ENCODE measurements around the gene NEURL1. TPM values are rescaled to one million over a fixed set of nuclear protein-coding genes. Genes with fewer than 3 reads are reported as not detected.
A peak's percentile ranks its signal among the peaks of the same experiment; 100 is the strongest.

Gene NEURL1
- total RNA-seq, 1 donor, result 0.27 TPM

- H3K4me3 ChIP-seq (ENCODE audit: low read depth, low read length), result no peak overlapping the region
- no peak for DNase-seq (ENCODE audit: low read depth)
- TF ChIP-seq CTCF (IDR thresholded peaks at IDR 0.05; ENCODE audit: insufficient read depth, low read length), result no peak
Measured at GRCh38 chr10:103610083-103610472, 116.6 kb downstream of the NEURL1 start.

GRCh38 chr10:103610921-103611511 lies 117.5 kb downstream of the NEURL1 start:
- no peak overlapping the region for H3K4me3 ChIP-seq (ENCODE audit: low read depth, low read length)
- DNase-seq (ENCODE audit: low read depth), result no peak
- no peak for TF ChIP-seq CTCF (IDR thresholded peaks at IDR 0.05; ENCODE audit: insufficient read depth, low read length)

DNA sequence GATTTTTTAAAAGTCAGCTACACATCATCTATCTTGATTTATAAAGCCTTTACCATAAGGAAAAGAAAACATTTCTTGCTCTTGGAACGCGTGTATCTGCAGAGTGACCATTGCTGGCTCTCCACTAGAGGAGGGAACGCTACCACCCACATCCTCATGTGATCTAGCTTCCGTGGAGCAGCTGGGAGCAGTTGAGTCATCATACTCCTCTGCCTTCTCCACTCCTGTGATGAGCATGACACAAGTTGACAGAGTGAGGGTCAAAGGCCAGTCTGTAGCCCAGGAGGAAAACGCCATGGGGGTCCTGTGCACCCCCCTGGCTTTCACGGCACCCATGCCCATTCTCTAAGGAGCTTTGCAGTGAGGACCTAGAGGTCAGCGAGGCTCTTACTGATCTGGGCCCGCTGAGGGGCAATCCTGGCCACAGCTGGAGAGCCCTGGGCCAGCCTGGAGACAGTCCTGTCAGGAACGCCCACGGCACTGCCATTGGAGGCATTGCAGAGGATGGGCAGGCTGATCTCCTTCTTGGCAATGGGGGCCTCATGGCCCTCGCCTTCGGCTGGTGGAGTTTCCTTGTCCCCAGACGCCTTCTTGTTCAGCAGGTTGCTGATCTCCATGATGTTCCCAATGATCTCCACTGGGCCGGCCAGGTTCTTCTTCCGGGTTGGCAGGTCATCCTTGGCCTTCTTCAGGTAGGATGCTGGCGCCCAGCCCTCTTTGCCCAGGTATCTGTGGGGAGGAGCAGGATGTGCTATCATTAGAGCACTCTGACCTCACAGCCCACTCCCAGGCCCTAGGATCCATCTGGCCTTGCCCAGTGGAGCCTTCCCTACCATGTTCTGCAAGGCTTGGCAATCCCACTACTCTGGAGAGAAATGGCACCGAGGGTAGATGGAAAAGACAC lies 119.2 kb downstream of the NEURL1 start:
- TF ChIP-seq CTCF (IDR thresholded peaks at IDR 0.05; ENCODE audit: insufficient read depth, low read length), result peak; percentile 7
- peak; percentile 58 for DNase-seq (ENCODE audit: low read depth)
- H3K4me3 ChIP-seq (ENCODE audit: low read depth, low read length), result no peak overlapping the region

GRCh38 chr10:103613616-103614015 lies 120.1 kb downstream of the NEURL1 start:
- no peak overlapping the region for H3K4me3 ChIP-seq (ENCODE audit: low read depth, low read length)
- DNase-seq (ENCODE audit: low read depth), result no peak
- no peak for TF ChIP-seq CTCF (IDR thresholded peaks at IDR 0.05; ENCODE audit: insufficient read depth, low read length)

DNA sequence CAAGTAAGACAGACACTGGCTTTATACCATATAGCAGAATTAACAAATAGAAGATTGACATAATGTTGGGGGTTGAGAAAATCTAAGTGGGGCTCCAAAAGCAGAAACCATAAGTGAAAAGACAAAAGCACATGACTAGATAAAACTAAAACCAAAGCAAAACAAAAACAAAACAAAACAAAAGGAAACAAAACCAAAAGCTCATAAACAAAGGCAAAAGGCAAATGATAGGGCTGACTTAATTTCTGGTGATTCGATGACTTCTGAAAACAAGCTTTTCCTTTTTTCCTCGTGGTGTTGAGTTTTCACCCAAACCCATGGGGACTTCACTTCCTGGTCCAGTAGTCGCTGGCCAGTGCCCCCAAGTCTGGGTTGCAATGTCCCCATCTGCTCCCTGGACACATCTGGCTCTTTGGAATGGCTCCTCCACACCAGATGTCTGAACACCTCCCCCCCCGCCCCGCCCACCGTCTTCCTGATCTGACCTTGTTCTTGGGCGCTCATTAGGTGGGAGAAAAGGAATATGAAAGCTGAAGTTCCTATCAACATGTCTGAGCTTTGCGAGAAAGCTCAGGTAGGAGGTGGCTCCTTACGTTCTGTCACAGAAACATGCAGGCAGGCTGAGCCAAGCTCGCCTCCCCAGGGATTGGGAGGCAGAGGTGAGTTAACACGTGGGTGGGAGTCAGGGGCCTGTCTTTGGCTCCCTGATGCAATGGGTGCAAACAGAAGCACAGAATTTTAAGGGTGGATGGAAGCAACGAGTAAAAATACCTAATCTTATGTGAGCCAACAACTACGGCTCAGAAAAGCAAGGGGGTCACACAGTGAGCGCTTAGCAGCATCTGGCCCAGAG lies 121.0 kb downstream of the NEURL1 start:
- H3K4me3 ChIP-seq (ENCODE audit: low read depth, low read length), result no peak overlapping the region
- DNase-seq (ENCODE audit: low read depth), result no peak
- no peak for TF ChIP-seq CTCF (IDR thresholded peaks at IDR 0.05; ENCODE audit: insufficient read depth, low read length)

GRCh38 chr10:103616705-103617601 lies 123.4 kb downstream of the NEURL1 start:
- TF ChIP-seq CTCF (IDR thresholded peaks at IDR 0.05; ENCODE audit: insufficient read depth, low read length), result no peak
- H3K4me3 ChIP-seq (ENCODE audit: low read depth, low read length), result no peak overlapping the region
- DNase-seq (ENCODE audit: low read depth), result peak; percentile 92

All from fibroblast of the aortic adventitia (primary cell).